HCT116 (cell line): ENCODE data around the gene LIN7B. TPM values are rescaled to one million over a fixed set of nuclear protein-coding genes. Genes with fewer than 3 reads are reported as not detected.

Source experiments
- ATAC-seq: fragments of 200-7000 bp; cut with Tn5 transposase; 2 replicates; pipeline ENCODE4 v1.9.1; 2020; ENCODE audit warnings: mild to moderate bottlenecking, moderate library complexity
- BruUV-seq: library from RNA; stranded (reverse); fragments of 400-500 nt; replicated peaks from 2 replicates; lab custom pipeline; 2021; lab: Mats Ljungman, UMichigan
- CTCF ChIA-PET: fragments of 300-600 bp; sonication (Branson Sonifier 250); formaldehyde crosslinking; loops from one replicate; lab custom pipeline; 2021; ENCODE audit warnings: antibody characterized with exemption; lab: Charles Lee
- POLR2A ChIA-PET: fragments of 300-600, 350-600 bp; sonication (Branson Sonifier 250); formaldehyde crosslinking; loops from one replicate; lab custom pipeline; 2021; ENCODE audit warnings: antibody characterized with exemption; lab: Charles Lee
- RAD21 ChIA-PET, 2 experiments: fragments of 300-600 bp; sonication (Branson Sonifier 250); formaldehyde crosslinking; loops; one replicate each; lab custom pipeline; 2023; ENCODE audit warnings: low total read pairs in 2 of 2; ENCODE audit not compliant: uncharacterized antibody in 2 of 2, unreplicated experiment in 2 of 2, low non-redundant PET in 1 of 2; lab: Charles Lee
- DNase-seq: peaks from one replicate; pipeline ENCODE4 v3.0.0-alpha.2; 2010; ENCODE audit warnings: low read depth, low spot score
- H2AFZ ChIP-seq: fragments of 200-600 bp; shearing (Covaris generic), sonication (generic); 2 replicates; pipeline ENCODE4 v1.6.1; 2017; ENCODE audit warnings: low read depth, mixed run types, mixed read lengths, antibody characterized with exemption, low read length; ENCODE audit not compliant: poor library complexity, severe bottlenecking
- H3K27ac ChIP-seq: 2 replicates; pipeline ENCODE4 v1.5.1; 2012; ENCODE audit warnings: low read depth, low read length
- H3K27me3 ChIP-seq: fragments of 200-600 bp; sonication (generic); 2 replicates; pipeline ENCODE4 v1.6.1; 2016; ENCODE audit warnings: mixed run types, low read length, mixed read lengths; ENCODE audit not compliant: insufficient read depth
- H3K36me3 ChIP-seq, 2 experiments: fragments of 200-500 bp in 1 of 2; fragments of 200-600 bp in 1 of 2; sonication (Bioruptor generic) in 1 of 2; sonication (generic) in 1 of 2; 2 replicates each; pipeline versions ENCODE4 v1.5.1 to v1.6.1; 2014 to 2016; ENCODE audit warnings: low read length in 2 of 2, inconsistent platforms in 1 of 2, mixed read lengths in 1 of 2, mixed run types in 1 of 2; ENCODE audit not compliant: insufficient read depth in 2 of 2, control insufficient read depth in 1 of 2
- H3K4me1 ChIP-seq, 2 experiments: fragments of 200-600 bp in 1 of 2; sonication (generic) in 1 of 2; 2 replicates each; pipeline versions ENCODE4 v1.5.1 to v1.6.1; 2012 to 2017; ENCODE audit warnings: low read length in 2 of 2, inconsistent platforms in 1 of 2, mild to moderate bottlenecking in 1 of 2, mixed read lengths in 1 of 2, mixed run types in 1 of 2, moderate library complexity in 1 of 2; ENCODE audit not compliant: insufficient read depth in 2 of 2, control insufficient read depth in 1 of 2
- H3K4me2 ChIP-seq: fragments of 200-600 bp; sonication (generic); 2 replicates; pipeline ENCODE4 v1.6.1; 2017; ENCODE audit warnings: mixed run types, low read length, mixed read lengths
- H3K4me3 ChIP-seq, 2 experiments: fragments of 200-600 bp in 1 of 2; sonication (generic) in 1 of 2; replicated peaks in 1 of 2; 2 replicates each; pipeline ENCODE4 v1.5.1; 2011 to 2016; ENCODE audit warnings: low read length in 2 of 2, control low read depth in 1 of 2, low read depth in 1 of 2, mild to moderate bottlenecking in 1 of 2, mixed read lengths in 1 of 2, mixed run types in 1 of 2
- H3K79me2 ChIP-seq: fragments of 200-600 bp; sonication (generic); 2 replicates; pipeline ENCODE4 v1.6.1; 2017; ENCODE audit warnings: mild to moderate bottlenecking, mixed run types, low read length, moderate library complexity, mixed read lengths; ENCODE audit not compliant: insufficient read depth
- H3K9ac ChIP-seq: fragments of 200-600 bp; sonication (generic); 2 replicates; pipeline ENCODE4 v1.6.1; 2016; ENCODE audit warnings: low read length, mixed read lengths
- H3K9me2 ChIP-seq: fragments of 200-600 bp; sonication (generic), shearing (Covaris generic); 2 replicates; pipeline ENCODE4 v1.6.1; 2017; ENCODE audit warnings: mixed run types, mild to moderate bottlenecking, moderate library complexity; ENCODE audit not compliant: insufficient read depth
- H3K9me3 ChIP-seq, 2 experiments: fragments of 200-500 bp in 1 of 2; fragments of 200-600 bp in 1 of 2; sonication (Bioruptor generic) in 1 of 2; sonication (generic) in 1 of 2; 2 replicates each; pipeline ENCODE4 v1.6.1; 2014 to 2017; ENCODE audit warnings: low read length in 2 of 2, mixed read lengths in 2 of 2, inconsistent platforms in 1 of 2, low read depth in 1 of 2, mild to moderate bottlenecking in 1 of 2, mixed run types in 1 of 2, moderate library complexity in 1 of 2; ENCODE audit not compliant: control insufficient read depth in 1 of 2, insufficient read depth in 1 of 2
- H4K20me1 ChIP-seq: fragments of 200-600 bp; sonication (generic), shearing (Covaris generic); 2 replicates; pipeline ENCODE4 v1.6.1; 2017; ENCODE audit warnings: mixed run types, mild to moderate bottlenecking, moderate library complexity; ENCODE audit not compliant: insufficient read depth
- RAD21 ChIP-seq: IDR thresholded peaks from 2 replicates; pipeline ENCODE4 v1.6.1; 2012; ENCODE audit warnings: low read depth, mild to moderate bottlenecking
- SIN3A ChIP-seq: IDR thresholded peaks from 2 replicates; pipeline ENCODE4 v1.6.1; 2012; ENCODE audit warnings: low read depth
- ZNF274 ChIP-seq: fragments of 200-500 bp; sonication (Bioruptor generic); IDR thresholded peaks from 2 replicates; pipeline ENCODE4 v1.6.1; 2014; ENCODE audit warnings: mild to moderate bottlenecking, low read depth, low read length, inconsistent platforms
- intact Hi-C: fragments of 100-400 bp; cut with micrococcal nuclease; formaldehyde crosslinking; loops from 2 replicates; pipeline ENCODE4 v1.10.0; 2022
- total RNA-seq: library from RNA; stranded (reverse); gene quantifications from one replicate; pipeline ENCODE4 v1.2.1, GENCODE V29; 2021; ENCODE audit not compliant: unreplicated experiment
- TF ChIP-seq, protein P1 (sequence below), 3 experiments: fragments of 200-600 bp in 1 of 3; sonication (generic) in 1 of 3; IDR thresholded peaks in 2 of 3; conservative IDR thresholded peaks in 1 of 3; 2 replicates each; pipeline ENCODE4 v1.5.1; 2012 to 2017; ENCODE audit warnings: low read depth in 2 of 3, low read length in 2 of 3, antibody characterized with exemption in 1 of 3, borderline replicate concordance in 1 of 3, control low read depth in 1 of 3, mild to moderate bottlenecking in 1 of 3, mixed read lengths in 1 of 3, mixed run types in 1 of 3, moderate library complexity in 1 of 3; ENCODE audit not compliant: insufficient read depth in 1 of 3
- TF ChIP-seq, protein P2 (sequence below): IDR thresholded peaks from 2 replicates; pipeline ENCODE4 v1.6.1; 2011; ENCODE audit warnings: mild to moderate bottlenecking, low read length, moderate library complexity; ENCODE audit not compliant: insufficient replicate concordance; ENCODE audit errors: extremely low read depth

LIN7B gene
- total RNA-seq, 1 experiment from 2014 or later = 7.2 TPM

- TF ChIP-seq ZNF274 = no peak
These were observed 42.2 kb upstream of the LIN7B start (continued) for GRCh38 chr19:49071860-49072547.

GRCh38 chr19:49073514-49074378 is 40.4 kb upstream of the LIN7B start:
- H3K9ac ChIP-seq = no peak overlapping the region
- peak overlapping the region; percentile 59 for H3K4me2 ChIP-seq
- no peaks in the 10 kb centered on the region for H3K9me2 ChIP-seq
- H3K27me3 ChIP-seq = no peaks in the 10 kb centered on the region
- intact Hi-C loops = loop anchor here (2.0 kb wide), 2 partner anchors 125 to 285 kb away; no protein-coding TSS in a partner anchor
- DNase-seq (peak; percentile 45), ATAC-seq (peak; percentile 88)
- H3K9me3 ChIP-seq = no peaks in the 10 kb centered on the region
- TF ChIP-seq SIN3A (no peak), RAD21 (peak; percentile 68)
- TF ChIP-seq, protein P1, sequence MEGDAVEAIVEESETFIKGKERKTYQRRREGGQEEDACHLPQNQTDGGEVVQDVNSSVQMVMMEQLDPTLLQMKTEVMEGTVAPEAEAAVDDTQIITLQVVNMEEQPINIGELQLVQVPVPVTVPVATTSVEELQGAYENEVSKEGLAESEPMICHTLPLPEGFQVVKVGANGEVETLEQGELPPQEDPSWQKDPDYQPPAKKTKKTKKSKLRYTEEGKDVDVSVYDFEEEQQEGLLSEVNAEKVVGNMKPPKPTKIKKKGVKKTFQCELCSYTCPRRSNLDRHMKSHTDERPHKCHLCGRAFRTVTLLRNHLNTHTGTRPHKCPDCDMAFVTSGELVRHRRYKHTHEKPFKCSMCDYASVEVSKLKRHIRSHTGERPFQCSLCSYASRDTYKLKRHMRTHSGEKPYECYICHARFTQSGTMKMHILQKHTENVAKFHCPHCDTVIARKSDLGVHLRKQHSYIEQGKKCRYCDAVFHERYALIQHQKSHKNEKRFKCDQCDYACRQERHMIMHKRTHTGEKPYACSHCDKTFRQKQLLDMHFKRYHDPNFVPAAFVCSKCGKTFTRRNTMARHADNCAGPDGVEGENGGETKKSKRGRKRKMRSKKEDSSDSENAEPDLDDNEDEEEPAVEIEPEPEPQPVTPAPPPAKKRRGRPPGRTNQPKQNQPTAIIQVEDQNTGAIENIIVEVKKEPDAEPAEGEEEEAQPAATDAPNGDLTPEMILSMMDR (IDR thresholded peaks at IDR 0.05 in 2 of 3, conservative IDR thresholded peaks at IDR 0.05 in 1 of 3; ENCODE audit: borderline replicate concordance in 1 of 3, insufficient read depth in 1 of 3, low read depth in 2 of 3, low read length in 2 of 3) = peak; percentile 36 to 65 (median 49)
- TF ChIP-seq, protein P2, sequence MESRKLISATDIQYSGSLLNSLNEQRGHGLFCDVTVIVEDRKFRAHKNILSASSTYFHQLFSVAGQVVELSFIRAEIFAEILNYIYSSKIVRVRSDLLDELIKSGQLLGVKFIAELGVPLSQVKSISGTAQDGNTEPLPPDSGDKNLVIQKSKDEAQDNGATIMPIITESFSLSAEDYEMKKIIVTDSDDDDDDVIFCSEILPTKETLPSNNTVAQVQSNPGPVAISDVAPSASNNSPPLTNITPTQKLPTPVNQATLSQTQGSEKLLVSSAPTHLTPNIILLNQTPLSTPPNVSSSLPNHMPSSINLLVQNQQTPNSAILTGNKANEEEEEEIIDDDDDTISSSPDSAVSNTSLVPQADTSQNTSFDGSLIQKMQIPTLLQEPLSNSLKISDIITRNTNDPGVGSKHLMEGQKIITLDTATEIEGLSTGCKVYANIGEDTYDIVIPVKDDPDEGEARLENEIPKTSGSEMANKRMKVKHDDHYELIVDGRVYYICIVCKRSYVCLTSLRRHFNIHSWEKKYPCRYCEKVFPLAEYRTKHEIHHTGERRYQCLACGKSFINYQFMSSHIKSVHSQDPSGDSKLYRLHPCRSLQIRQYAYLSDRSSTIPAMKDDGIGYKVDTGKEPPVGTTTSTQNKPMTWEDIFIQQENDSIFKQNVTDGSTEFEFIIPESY = no peak
- BruUV-seq = no TSS peak
- H3K27ac ChIP-seq = no peak overlapping the region
- ChIA-PET POLR2A (interaction anchor here (0.7 kb wide), 1 partner anchor 76 kb away, joined by 3 read pairs; no protein-coding TSS in a partner anchor), RAD21 (interaction anchor here (0.9 to 1.4 kb wide), 2 partner anchors 125 kb away, joined by 3 to 5 read pairs; no protein-coding TSS in a partner anchor), CTCF (interaction anchor here (0.7 to 2.6 kb wide), 16 partner anchors 9 to 278 kb away, joined by 3 to 18 read pairs (median 6); partner anchors contain the start of genes CGB7, GYS1, LIN7B and NTF4)
- H2AFZ ChIP-seq = no peak overlapping the region
- H3K4me1 ChIP-seq = peaks cover 10 to 11% of the 10 kb centered on the region in 2 experiments
- no peaks in the 10 kb centered on the region for H3K36me3 ChIP-seq
- H3K4me3 ChIP-seq = no peak overlapping the region
- no peaks in the 10 kb centered on the region for H3K79me2 ChIP-seq
- H4K20me1 ChIP-seq = no peaks in the 10 kb centered on the region
